MM.1S (cell line): ENCODE data around the gene CFAP90.

ENCODE experiments used
- CTCF ChIP-seq: fragments of 300-600 bp; sonication (generic); IDR thresholded peaks from 2 replicates; pipeline ENCODE4 v1.5.1; 2016; ENCODE audit warnings: antibody characterized with exemption, low read length, mixed read lengths
- EZH2 ChIP-seq: fragments of 300-600 bp; sonication (generic); optimal IDR thresholded peaks from 2 replicates; pipeline ENCODE3; 2017; ENCODE audit warnings: low read depth, mild to moderate bottlenecking, antibody characterized with exemption, low read length, mixed read lengths
- EZH2phosphoT487 ChIP-seq: fragments of 300-600 bp; sonication (generic); IDR thresholded peaks from 2 replicates; pipeline ENCODE4 v1.6.1; 2018; ENCODE audit warnings: antibody characterized with exemption, low read length

GRCh38 chr5:7844901-7845300 lies 6.0 kb downstream of the CFAP90 start:
- TF ChIP-seq CTCF (no peak), EZH2 (no peak), EZH2phosphoT487 (no peak)
